PFSK-1 (cell line): ENCODE data around the gene GCG.

Experiments
- POLR2AphosphoS5 ChIP-seq: IDR thresholded peaks from 2 replicates; pipeline ENCODE4 v1.6.1; 2012; ENCODE audit warnings: low read depth, mild to moderate bottlenecking, control low read depth, low read length, moderate library complexity
- TF ChIP-seq, protein P1 (sequence below), 2 experiments: IDR thresholded peaks; 2 replicates each; pipeline versions ENCODE4 v1.6.1 to v1.8.0; 2011 to 2012; ENCODE audit warnings: low read depth in 2 of 2, low read length in 2 of 2, control low read depth in 1 of 2, inconsistent platforms in 1 of 2, mild to moderate bottlenecking in 1 of 2, moderate library complexity in 1 of 2; ENCODE audit not compliant: insufficient read depth in 1 of 2

DNA sequence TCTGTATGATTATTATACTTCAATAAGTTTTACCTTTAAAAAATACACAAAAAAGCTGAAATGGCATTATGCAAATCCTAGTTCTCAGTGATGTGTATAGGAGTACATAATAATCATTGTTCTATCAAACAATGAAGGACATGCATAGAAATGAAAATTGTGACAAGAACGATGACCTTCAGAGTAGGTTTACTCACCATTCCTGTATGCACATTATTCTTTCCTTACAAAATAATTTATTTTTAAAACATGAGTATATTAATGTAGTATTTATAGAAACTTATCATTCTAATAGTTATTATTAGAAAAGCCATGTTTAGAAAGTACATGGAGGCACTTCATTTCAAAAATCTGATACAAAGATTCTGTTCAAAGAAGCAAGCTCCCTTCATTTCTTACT, 45.3 kb downstream of the GCG start:
- no peak for TF ChIP-seq POLR2AphosphoS5
- TF ChIP-seq, protein P1, sequence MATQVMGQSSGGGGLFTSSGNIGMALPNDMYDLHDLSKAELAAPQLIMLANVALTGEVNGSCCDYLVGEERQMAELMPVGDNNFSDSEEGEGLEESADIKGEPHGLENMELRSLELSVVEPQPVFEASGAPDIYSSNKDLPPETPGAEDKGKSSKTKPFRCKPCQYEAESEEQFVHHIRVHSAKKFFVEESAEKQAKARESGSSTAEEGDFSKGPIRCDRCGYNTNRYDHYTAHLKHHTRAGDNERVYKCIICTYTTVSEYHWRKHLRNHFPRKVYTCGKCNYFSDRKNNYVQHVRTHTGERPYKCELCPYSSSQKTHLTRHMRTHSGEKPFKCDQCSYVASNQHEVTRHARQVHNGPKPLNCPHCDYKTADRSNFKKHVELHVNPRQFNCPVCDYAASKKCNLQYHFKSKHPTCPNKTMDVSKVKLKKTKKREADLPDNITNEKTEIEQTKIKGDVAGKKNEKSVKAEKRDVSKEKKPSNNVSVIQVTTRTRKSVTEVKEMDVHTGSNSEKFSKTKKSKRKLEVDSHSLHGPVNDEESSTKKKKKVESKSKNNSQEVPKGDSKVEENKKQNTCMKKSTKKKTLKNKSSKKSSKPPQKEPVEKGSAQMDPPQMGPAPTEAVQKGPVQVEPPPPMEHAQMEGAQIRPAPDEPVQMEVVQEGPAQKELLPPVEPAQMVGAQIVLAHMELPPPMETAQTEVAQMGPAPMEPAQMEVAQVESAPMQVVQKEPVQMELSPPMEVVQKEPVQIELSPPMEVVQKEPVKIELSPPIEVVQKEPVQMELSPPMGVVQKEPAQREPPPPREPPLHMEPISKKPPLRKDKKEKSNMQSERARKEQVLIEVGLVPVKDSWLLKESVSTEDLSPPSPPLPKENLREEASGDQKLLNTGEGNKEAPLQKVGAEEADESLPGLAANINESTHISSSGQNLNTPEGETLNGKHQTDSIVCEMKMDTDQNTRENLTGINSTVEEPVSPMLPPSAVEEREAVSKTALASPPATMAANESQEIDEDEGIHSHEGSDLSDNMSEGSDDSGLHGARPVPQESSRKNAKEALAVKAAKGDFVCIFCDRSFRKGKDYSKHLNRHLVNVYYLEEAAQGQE (IDR thresholded peaks at IDR 0.05; ENCODE audit: insufficient read depth in 1 of 2, low read depth in 2 of 2, low read length in 2 of 2): no peak
